ENCODE data around the gene WDR48.
A peak's percentile ranks its signal among the peaks of the same experiment; 100 is the strongest.

WDR48 gene

GRCh38 chr3:39102504-39103323, 50.9 kb downstream of the WDR48 start:
- no peak for DNase-seq (ENCODE audit: low spot score)

GRCh38 chr3:39103324-39103693, 51.5 kb downstream of the WDR48 start:
- DNase-seq (ENCODE audit: low spot score), result no peak

GRCh38 chr3:39103791-39104552, 52.2 kb downstream of the WDR48 start:
- no peak for DNase-seq (ENCODE audit: low spot score)

GRCh38 chr3:39104961-39105686, 53.3 kb downstream of the WDR48 start:
- DNase-seq (ENCODE audit: low spot score), result no peak

GRCh38 chr3:39105687-39106063, 53.9 kb downstream of the WDR48 start:
- DNase-seq (ENCODE audit: low spot score), result no peak

GRCh38 chr3:39106281-39106811, 54.5 kb downstream of the WDR48 start:
- DNase-seq (ENCODE audit: low spot score), result no peak

- DNase-seq (ENCODE audit: low spot score), result peak; percentile 84
Measured at GRCh38 chr3:39106851-39107387, 55.1 kb downstream of the WDR48 start.

- DNase-seq (ENCODE audit: low spot score), result peak; percentile 90
Measured at GRCh38 chr3:39107388-39108199, 55.8 kb downstream of the WDR48 start, which contains the start of the genes GORASP1 and TTC21A. Gene GORASP1, minus strand, starts transcription at chr3:39107627. Its CDS starts 86 bp downstream, at chr3:39107541. Gene TTC21A, plus strand, starts transcription at chr3:39107680. Its CDS starts 158 bp downstream, at chr3:39107838.

- no peak for DNase-seq (ENCODE audit: low spot score)
Measured at GRCh38 chr3:39108200-39108710, 56.4 kb downstream of the WDR48 start.

GRCh38 chr3:39109086-39109485, 57.3 kb downstream of the WDR48 start:
- no peak for DNase-seq (ENCODE audit: low spot score)

GRCh38 chr3:39110041-39110639, 58.3 kb downstream of the WDR48 start:
- no peak for DNase-seq (ENCODE audit: low spot score)

GRCh38 chr3:39112113-39112512, 60.3 kb downstream of the WDR48 start:
- no peak for DNase-seq (ENCODE audit: low spot score)

GRCh38 chr3:39112535-39112934, 60.7 kb downstream of the WDR48 start:
- no peak for DNase-seq (ENCODE audit: low spot score)

- DNase-seq (ENCODE audit: low spot score), result no peak
Measured at GRCh38 chr3:39113291-39113690, 61.5 kb downstream of the WDR48 start.

GRCh38 chr3:39114456-39114855, 62.6 kb downstream of the WDR48 start:
- no peak for DNase-seq (ENCODE audit: low spot score)

GRCh38 chr3:39115870-39116269, 64.1 kb downstream of the WDR48 start:
- no peak for DNase-seq (ENCODE audit: low spot score)

- no peak for DNase-seq (ENCODE audit: low spot score)
Measured at GRCh38 chr3:39118079-39118478, 66.3 kb downstream of the WDR48 start.

- DNase-seq (ENCODE audit: low spot score), result no peak
Measured at GRCh38 chr3:39118931-39119660, 67.3 kb downstream of the WDR48 start.

GRCh38 chr3:39121621-39122020, 69.8 kb downstream of the WDR48 start:
- DNase-seq (ENCODE audit: low spot score), result no peak

- DNase-seq (ENCODE audit: low spot score), result no peak
Measured at GRCh38 chr3:39122813-39123212, 71.0 kb downstream of the WDR48 start.

Measured in D341Med (cell line).